ENCODE measurements around the gene FAM222A.

FAM222A gene

GRCh38 chr12:109808876-109809646 lies 95.4 kb downstream of the FAM222A start:
- no peak for DNase-seq

GRCh38 chr12:109810954-109811623 lies 97.5 kb downstream of the FAM222A start:
- no peak for DNase-seq

- DNase-seq, result no peak
Measured at GRCh38 chr12:109811624-109811995, 98.0 kb downstream of the FAM222A start.

- DNase-seq, result no peak
Measured at GRCh38 chr12:109813810-109814416, 100.3 kb downstream of the FAM222A start.

GRCh38 chr12:109814600-109815150 lies 101.0 kb downstream of the FAM222A start:
- no peak for DNase-seq

GRCh38 chr12:109815225-109815624 lies 101.6 kb downstream of the FAM222A start:
- DNase-seq, result no peak

- no peak for DNase-seq
Measured at GRCh38 chr12:109815757-109816617, 102.4 kb downstream of the FAM222A start.

GRCh38 chr12:109816870-109817269 lies 103.2 kb downstream of the FAM222A start:
- no peak for DNase-seq

GRCh38 chr12:109817627-109818231 lies 104.1 kb downstream of the FAM222A start:
- DNase-seq, result no peak

- DNase-seq, result no peak
Measured at GRCh38 chr12:109818253-109818652, 104.6 kb downstream of the FAM222A start.

GRCh38 chr12:109818905-109819500 lies 105.4 kb downstream of the FAM222A start:
- DNase-seq, result no peak

All from NCI-H2107 (cell line).